Measurements from ENCODE around the gene PAOX.

DNA sequence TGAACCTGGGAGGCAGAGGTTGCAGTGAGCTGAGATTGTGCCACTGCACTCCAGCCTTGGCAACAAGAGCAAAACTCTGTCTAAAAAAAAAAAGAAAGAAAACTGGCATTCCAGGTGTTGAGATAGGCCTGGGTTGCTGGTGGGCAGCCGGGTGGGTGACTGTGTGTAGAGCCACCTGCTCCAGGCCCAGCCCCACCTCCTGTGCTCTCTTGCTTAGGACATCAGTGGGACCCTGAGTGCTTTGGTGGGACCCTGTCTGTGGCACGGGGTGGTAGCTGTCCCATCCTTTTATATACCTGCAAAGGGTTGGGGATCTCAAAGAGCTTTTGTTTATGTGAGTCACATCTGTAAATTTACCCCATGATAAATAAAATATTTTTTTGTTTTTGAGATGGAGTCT is 6.2 kb downstream of the PAOX start:
- TF ChIP-seq, protein P1, sequence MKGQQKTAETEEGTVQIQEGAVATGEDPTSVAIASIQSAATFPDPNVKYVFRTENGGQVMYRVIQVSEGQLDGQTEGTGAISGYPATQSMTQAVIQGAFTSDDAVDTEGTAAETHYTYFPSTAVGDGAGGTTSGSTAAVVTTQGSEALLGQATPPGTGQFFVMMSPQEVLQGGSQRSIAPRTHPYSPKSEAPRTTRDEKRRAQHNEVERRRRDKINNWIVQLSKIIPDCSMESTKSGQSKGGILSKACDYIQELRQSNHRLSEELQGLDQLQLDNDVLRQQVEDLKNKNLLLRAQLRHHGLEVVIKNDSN (IDR thresholded peaks at IDR 0.05): no peak
- TF ChIP-seq ZBTB7A (IDR thresholded peaks at IDR 0.05; ENCODE audit: low read depth): no peak
- TF ChIP-seq FOXM1 (IDR thresholded peaks at IDR 0.05; ENCODE audit: borderline replicate concordance, low read depth): no peak
- TF ChIP-seq, protein P2, sequence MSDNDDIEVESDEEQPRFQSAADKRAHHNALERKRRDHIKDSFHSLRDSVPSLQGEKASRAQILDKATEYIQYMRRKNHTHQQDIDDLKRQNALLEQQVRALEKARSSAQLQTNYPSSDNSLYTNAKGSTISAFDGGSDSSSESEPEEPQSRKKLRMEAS (IDR thresholded peaks at IDR 0.05): no peak
- no peak for TF ChIP-seq TAF1 (IDR thresholded peaks at IDR 0.05; ENCODE audit: low read depth)
- no peak for TF ChIP-seq RAD21 (IDR thresholded peaks at IDR 0.05; ENCODE audit: low read depth)
- no peak for TF ChIP-seq TCF12 (IDR thresholded peaks at IDR 0.05; ENCODE audit: low read depth)
- TF ChIP-seq, protein P3, sequence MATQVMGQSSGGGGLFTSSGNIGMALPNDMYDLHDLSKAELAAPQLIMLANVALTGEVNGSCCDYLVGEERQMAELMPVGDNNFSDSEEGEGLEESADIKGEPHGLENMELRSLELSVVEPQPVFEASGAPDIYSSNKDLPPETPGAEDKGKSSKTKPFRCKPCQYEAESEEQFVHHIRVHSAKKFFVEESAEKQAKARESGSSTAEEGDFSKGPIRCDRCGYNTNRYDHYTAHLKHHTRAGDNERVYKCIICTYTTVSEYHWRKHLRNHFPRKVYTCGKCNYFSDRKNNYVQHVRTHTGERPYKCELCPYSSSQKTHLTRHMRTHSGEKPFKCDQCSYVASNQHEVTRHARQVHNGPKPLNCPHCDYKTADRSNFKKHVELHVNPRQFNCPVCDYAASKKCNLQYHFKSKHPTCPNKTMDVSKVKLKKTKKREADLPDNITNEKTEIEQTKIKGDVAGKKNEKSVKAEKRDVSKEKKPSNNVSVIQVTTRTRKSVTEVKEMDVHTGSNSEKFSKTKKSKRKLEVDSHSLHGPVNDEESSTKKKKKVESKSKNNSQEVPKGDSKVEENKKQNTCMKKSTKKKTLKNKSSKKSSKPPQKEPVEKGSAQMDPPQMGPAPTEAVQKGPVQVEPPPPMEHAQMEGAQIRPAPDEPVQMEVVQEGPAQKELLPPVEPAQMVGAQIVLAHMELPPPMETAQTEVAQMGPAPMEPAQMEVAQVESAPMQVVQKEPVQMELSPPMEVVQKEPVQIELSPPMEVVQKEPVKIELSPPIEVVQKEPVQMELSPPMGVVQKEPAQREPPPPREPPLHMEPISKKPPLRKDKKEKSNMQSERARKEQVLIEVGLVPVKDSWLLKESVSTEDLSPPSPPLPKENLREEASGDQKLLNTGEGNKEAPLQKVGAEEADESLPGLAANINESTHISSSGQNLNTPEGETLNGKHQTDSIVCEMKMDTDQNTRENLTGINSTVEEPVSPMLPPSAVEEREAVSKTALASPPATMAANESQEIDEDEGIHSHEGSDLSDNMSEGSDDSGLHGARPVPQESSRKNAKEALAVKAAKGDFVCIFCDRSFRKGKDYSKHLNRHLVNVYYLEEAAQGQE (IDR thresholded peaks at IDR 0.05; ENCODE audit: low read depth): no peak
- no peak for TF ChIP-seq TEAD4 (IDR thresholded peaks at IDR 0.05)

All from Ishikawa (cell line).